PC-9 (cell line): ENCODE results near the gene GABARAP.

Experiments
- EZH2 ChIP-seq: fragments of 200-600 bp; sonication (generic); IDR thresholded peaks from 2 replicates; pipeline ENCODE4 v1.8.0; 2017; ENCODE audit warnings: antibody characterized with exemption, low read depth
- TF ChIP-seq, protein P1 (sequence below): fragments of 200-600 bp; sonication (generic); conservative IDR thresholded peaks from 2 replicates; pipeline ENCODE4 v1.6.1; 2017; ENCODE audit warnings: mixed run types, antibody characterized with exemption, mild to moderate bottlenecking, moderate library complexity

DNA sequence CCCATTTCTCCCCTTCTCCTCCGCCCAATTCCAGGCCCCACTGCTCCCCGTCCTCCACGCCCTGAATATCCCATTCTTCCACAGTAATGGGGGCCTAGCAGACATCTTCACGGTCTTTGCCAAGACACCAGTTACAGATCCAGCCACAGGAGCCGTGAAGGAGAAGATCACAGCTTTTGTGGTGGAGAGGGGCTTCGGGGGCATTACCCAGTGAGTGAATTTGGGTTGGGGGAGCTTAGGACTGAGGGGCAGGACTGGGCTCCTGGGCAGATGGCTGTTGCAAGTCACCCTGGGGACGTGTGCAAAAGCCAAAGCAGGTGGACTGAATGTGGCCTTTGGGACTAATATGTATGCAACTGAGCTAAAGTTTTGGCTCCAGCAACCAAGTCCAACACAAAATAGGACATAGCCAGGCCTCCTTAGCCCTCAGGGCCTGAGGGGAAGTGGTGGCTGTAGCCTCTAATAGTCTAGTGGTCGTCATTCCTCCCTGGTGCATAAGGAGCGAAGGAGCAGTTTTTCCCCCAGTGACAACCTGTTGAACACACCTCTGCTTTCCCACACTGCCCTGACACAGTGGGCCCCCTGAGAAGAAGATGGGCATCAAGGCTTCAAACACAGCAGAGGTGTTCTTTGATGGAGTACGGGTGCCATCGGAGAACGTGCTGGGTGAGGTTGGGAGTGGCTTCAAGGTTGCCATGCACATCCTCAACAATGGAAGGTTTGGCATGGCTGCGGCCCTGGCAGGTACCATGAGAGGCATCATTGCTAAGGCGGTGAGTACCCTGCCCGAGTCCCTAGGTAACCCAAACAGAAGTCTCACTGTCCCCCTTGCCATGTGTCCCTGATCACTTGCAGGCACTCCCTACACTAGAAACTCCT is 19.9 kb downstream of the GABARAP start:
- no peak for TF ChIP-seq EZH2
- TF ChIP-seq, protein P1, sequence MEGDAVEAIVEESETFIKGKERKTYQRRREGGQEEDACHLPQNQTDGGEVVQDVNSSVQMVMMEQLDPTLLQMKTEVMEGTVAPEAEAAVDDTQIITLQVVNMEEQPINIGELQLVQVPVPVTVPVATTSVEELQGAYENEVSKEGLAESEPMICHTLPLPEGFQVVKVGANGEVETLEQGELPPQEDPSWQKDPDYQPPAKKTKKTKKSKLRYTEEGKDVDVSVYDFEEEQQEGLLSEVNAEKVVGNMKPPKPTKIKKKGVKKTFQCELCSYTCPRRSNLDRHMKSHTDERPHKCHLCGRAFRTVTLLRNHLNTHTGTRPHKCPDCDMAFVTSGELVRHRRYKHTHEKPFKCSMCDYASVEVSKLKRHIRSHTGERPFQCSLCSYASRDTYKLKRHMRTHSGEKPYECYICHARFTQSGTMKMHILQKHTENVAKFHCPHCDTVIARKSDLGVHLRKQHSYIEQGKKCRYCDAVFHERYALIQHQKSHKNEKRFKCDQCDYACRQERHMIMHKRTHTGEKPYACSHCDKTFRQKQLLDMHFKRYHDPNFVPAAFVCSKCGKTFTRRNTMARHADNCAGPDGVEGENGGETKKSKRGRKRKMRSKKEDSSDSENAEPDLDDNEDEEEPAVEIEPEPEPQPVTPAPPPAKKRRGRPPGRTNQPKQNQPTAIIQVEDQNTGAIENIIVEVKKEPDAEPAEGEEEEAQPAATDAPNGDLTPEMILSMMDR: no peak
